Body of pancreas (tissue), 4 donors: ENCODE measurements around the gene ADCY5. TPM values are rescaled to one million over a fixed set of nuclear protein-coding genes. Genes with fewer than 3 reads are reported as not detected.

ENCODE experiments used
- ATAC-seq: fragments of 150-250 bp; one replicate; pipeline ENCODE4 v1.9.1; 2016
- DNase-seq, 4 donors: peaks; one replicate each; pipeline ENCODE4 v3.0.0-alpha.2; 2019
- H3K27ac ChIP-seq, 4 donors: fragments of 200-600 bp; sonication (generic); 1 replicate in 3 of 4; 2 replicates in 1 of 4; pipeline versions ENCODE4 v1.5.1 to v1.6.1; 2016 to 2019; ENCODE audit warnings: mild to moderate bottlenecking in 1 of 4, mixed read lengths in 1 of 4, moderate library complexity in 1 of 4
- H3K27me3 ChIP-seq, 2 donors: fragments of 200-600 bp; sonication (generic); one replicate each; pipeline ENCODE4 v1.6.0; 2016; ENCODE audit warnings: mild to moderate bottlenecking in 1 of 2
- H3K36me3 ChIP-seq, 2 donors: fragments of 200-600 bp; sonication (generic); replicated peaks in 1 of 2; 2 replicates each; pipeline ENCODE4 v1.5.1; 2016; ENCODE audit warnings: low read depth in 2 of 2; ENCODE audit not compliant: insufficient read depth in 1 of 2
- H3K4me1 ChIP-seq: fragments of 200-600 bp; sonication (generic); one replicate; pipeline ENCODE4 v1.6.0; 2016
- H3K4me3 ChIP-seq, 2 donors: fragments of 200-600 bp; sonication (generic); 1 replicate in 1 of 2; 2 replicates in 1 of 2; pipeline ENCODE4 v1.5.1; 2016 to 2019
- H3K9me3 ChIP-seq, 3 donors: fragments of 200-600 bp; sonication (generic); 1 replicate in 2 of 3; 2 replicates in 1 of 3; pipeline ENCODE4 v1.5.1; 2016
- POLR2A ChIP-seq, 3 donors: fragments of 450-650 bp; IDR thresholded peaks; one replicate each; pipeline ENCODE4 v1.6.1; 2016; ENCODE audit warnings: antibody characterized with exemption in 3 of 3, mild to moderate bottlenecking in 2 of 3
- WGBS, 2 donors: methylation state at CpG; one replicate each; pipeline ENCODE4 v1.1.5; 2017; 5-methylcytosine and 5-hydroxymethylcytosine counted together
- intact Hi-C: fragments of 100-400 bp; cut with DNase I; formaldehyde crosslinking; loops from one replicate; pipeline ENCODE4 v1.15.1; 2023
- total RNA-seq, 2 donors: library from RNA; depleted of rRNA; stranded (reverse); fragments of >200 nt; gene quantifications; one replicate each; pipeline ENCODE4 v1.1.0, GENCODE V29; 2016
- TF ChIP-seq, protein P1 (sequence below), 7 experiments: fragments of 450-650 bp in 4 of 7; fragments of 200-600 bp in 3 of 7; sonication (generic) in 3 of 7; IDR thresholded peaks; one replicate each; pipeline ENCODE4 v1.5.1; 2016 to 2019; ENCODE audit warnings: antibody characterized with exemption in 7 of 7

Gene ADCY5
- total RNA-seq, 2 donors from 2014 or later, result 10.6 to 18.8 TPM

- Histone ChIP-seq H3K9me3 (no peaks in the 10 kb centered on the region), H3K36me3 (no peaks in the 10 kb centered on the region), H3K4me3 (no peak overlapping the region), H3K4me1 (no peaks in the 10 kb centered on the region), H3K27ac (no peak overlapping the region), H3K27me3 (no peaks in the 10 kb centered on the region)
- ATAC-seq, result no peak
- TF ChIP-seq, protein P1, sequence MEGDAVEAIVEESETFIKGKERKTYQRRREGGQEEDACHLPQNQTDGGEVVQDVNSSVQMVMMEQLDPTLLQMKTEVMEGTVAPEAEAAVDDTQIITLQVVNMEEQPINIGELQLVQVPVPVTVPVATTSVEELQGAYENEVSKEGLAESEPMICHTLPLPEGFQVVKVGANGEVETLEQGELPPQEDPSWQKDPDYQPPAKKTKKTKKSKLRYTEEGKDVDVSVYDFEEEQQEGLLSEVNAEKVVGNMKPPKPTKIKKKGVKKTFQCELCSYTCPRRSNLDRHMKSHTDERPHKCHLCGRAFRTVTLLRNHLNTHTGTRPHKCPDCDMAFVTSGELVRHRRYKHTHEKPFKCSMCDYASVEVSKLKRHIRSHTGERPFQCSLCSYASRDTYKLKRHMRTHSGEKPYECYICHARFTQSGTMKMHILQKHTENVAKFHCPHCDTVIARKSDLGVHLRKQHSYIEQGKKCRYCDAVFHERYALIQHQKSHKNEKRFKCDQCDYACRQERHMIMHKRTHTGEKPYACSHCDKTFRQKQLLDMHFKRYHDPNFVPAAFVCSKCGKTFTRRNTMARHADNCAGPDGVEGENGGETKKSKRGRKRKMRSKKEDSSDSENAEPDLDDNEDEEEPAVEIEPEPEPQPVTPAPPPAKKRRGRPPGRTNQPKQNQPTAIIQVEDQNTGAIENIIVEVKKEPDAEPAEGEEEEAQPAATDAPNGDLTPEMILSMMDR (IDR thresholded peaks at IDR 0.05), result no peak
- TF ChIP-seq POLR2A (IDR thresholded peaks at IDR 0.05), result no peak
- WGBS, 2 donors, result 67% methylated on average over 15 of the region's 15 CpGs
- intact Hi-C loops, result no loop called here
- no peak for DNase-seq
Measured at GRCh38 chr3:123476967-123477750, 28.3 kb upstream of the ADCY5 start.

DNA sequence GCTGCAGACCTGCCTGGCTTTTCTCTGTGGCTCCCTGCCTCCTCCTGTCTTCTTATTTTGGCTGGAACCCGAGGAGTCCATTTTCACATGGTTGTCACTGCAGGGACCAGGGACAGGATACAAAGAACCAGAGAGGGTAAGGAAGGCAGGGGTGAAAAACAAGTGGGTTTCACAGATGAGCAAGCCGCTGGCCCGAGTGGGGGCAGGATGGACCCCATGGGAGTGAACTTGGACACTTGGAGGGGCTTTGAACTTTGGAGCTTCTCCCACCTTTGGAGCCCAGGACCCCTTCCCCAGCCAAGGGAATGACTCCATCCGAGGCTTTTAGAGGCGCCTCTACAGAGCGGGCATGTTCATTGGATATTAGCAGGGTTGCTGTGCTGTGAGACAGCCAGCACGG lies 26.9 kb upstream of the ADCY5 start:
- Histone ChIP-seq H3K27me3 (no peaks in the 10 kb centered on the region), H3K27ac (no peak overlapping the region), H3K4me1 (no peaks in the 10 kb centered on the region), H3K36me3 (no peaks in the 10 kb centered on the region), H3K9me3 (no peaks in the 10 kb centered on the region), H3K4me3 (no peak overlapping the region)
- DNase-seq (no peak), ATAC-seq (no peak)
- intact Hi-C loops, result no loop called here
- TF ChIP-seq, protein P1 (IDR thresholded peaks at IDR 0.05), result no peak
- TF ChIP-seq POLR2A (IDR thresholded peaks at IDR 0.05), result no peak
- 71 to 76% methylated on average over 7 of the region's 7 CpGs for WGBS, 2 donors

DNA sequence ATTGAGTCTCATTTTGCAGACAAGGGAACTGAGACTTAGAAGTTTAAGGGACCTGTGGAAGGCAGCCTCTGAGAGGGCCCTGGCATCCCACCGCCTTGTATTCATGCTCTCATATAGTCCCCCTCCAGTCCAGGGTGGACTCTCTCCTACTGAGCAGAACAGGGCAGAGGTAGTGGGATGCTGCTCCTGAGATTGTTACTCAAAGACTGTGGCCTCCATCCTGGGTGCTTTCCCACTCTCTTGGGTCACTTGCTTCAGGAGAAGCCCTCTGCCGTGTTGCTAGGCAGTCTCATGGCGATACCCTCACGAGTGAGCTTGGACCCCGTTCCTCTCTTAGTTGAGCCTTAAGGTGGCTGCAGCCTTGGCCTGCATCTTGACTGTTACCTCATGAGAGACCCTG lies 22.2 kb upstream of the ADCY5 start:
- WGBS, 2 donors, result 81 to 95% methylated on average over 4 to 5 of the region's 5 CpGs
- Histone ChIP-seq H3K36me3 (no peaks in the 10 kb centered on the region), H3K9me3 (no peaks in the 10 kb centered on the region), H3K4me1 (no peaks in the 10 kb centered on the region), H3K27me3 (no peaks in the 10 kb centered on the region), H3K4me3 (no peak overlapping the region), H3K27ac (no peak overlapping the region)
- DNase-seq (no peak), ATAC-seq (no peak)
- TF ChIP-seq, protein P1 (IDR thresholded peaks at IDR 0.05), result no peak
- TF ChIP-seq POLR2A (IDR thresholded peaks at IDR 0.05), result no peak
- intact Hi-C loops, result no loop called here

DNA sequence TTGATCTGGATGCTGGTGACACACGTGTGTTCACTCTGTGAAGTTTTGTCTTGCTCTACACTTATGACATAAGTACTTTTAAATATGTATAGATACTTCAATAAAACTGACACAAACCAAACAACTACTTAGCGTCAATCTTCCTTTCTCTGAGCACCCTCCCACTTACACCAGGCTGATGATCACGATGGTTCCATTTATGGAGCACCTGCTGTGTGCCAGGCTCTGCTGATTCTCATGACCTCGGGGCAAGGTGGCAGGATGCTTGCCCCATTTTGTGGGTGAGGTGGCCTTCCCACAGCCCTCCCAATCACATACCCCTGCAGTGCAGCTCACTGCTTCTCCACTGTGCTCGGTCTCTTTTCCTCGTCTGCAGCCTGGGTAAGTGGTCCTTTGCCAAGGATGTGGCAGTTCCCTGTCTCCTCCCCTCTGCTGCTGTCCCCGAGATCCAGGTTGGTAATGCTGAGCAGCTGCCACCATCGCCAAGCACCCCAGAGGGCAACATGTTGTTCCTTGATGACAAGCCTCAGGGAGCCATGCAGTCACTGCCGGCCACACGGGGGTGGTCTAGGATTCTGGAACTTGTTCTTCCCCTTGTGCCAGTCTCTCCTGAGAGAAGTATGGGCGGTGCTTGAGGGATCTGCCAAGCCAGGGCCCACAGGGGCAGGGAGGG lies 20.6 kb upstream of the ADCY5 start:
- no peak for TF ChIP-seq POLR2A (IDR thresholded peaks at IDR 0.05)
- TF ChIP-seq, protein P1 (IDR thresholded peaks at IDR 0.05), result no peak
- 78 to 80% methylated on average over 4 to 11 of the region's 11 CpGs for WGBS, 2 donors
- no peaks in the 10 kb centered on the region for H3K9me3 ChIP-seq
- no peak overlapping the region for H3K27ac ChIP-seq
- H3K27me3 ChIP-seq, result no peaks in the 10 kb centered on the region
- intact Hi-C loops, result no loop called here
- DNase-seq (no peak), ATAC-seq (no peak)
- no peaks in the 10 kb centered on the region for H3K4me1 ChIP-seq
- no peaks in the 10 kb centered on the region for H3K36me3 ChIP-seq
- no peak overlapping the region for H3K4me3 ChIP-seq
